ENCODE results near the gene HSDL2.

GRCh38 chr9:112507001-112507680, 127.2 kb downstream of the HSDL2 start:
- TF ChIP-seq EZH2 (IDR thresholded peaks at IDR 0.05; ENCODE audit: insufficient read depth, poor library complexity, severe bottlenecking) (no peak), EZH2phosphoT487 (IDR thresholded peaks at IDR 0.05; ENCODE audit: insufficient read depth, low read depth) (no peak)

All from GM23248 (cell line).